Neural cell (in vitro differentiated cells): ENCODE measurements around the gene MRPS10. TPM values are rescaled to one million over a fixed set of nuclear protein-coding genes. Genes with fewer than 3 reads are reported as not detected.
"Not testable (repeated sequence)": the region's sequence is repeated elsewhere in the genome, so short reads cannot be mapped to it uniquely, and the experiment has no call there.

ENCODE experiments used
- H2AFZ ChIP-seq: fragments of 200-600, 300-800 bp; sonication (generic), shearing (Covaris generic); 2 replicates; pipeline ENCODE4 v1.6.0; 2014; ENCODE audit warnings: low read depth, mild to moderate bottlenecking, antibody characterized with exemption, low read length, moderate library complexity
- H3F3A ChIP-seq: fragments of 200-600 bp; shearing (Covaris generic); 2 replicates; pipeline ENCODE4 v1.6.1; 2016; ENCODE audit warnings: mild to moderate bottlenecking, moderate library complexity, mixed read lengths, antibody characterized with exemption, low read length; ENCODE audit not compliant: insufficient read depth, poor library complexity, severe bottlenecking
- H3K27ac ChIP-seq: fragments of 200-600, 300-800 bp; sonication (generic), shearing (Covaris generic); 2 replicates; pipeline ENCODE4 v1.5.1; 2014; ENCODE audit warnings: mild to moderate bottlenecking, low read length, moderate library complexity
- H3K27me3 ChIP-seq: fragments of 300-800, 200-600 bp; sonication (generic), shearing (Covaris generic); 2 replicates; pipeline ENCODE4 v1.6.0; 2014; ENCODE audit warnings: mild to moderate bottlenecking, low read depth, low read length, moderate library complexity; ENCODE audit not compliant: insufficient read depth
- H3K36me3 ChIP-seq: fragments of 300-800, 200-600 bp; sonication (generic), shearing (Covaris generic); 2 replicates; pipeline ENCODE4 v1.5.1; 2014; ENCODE audit warnings: mild to moderate bottlenecking, antibody characterized with exemption, low read length, moderate library complexity; ENCODE audit not compliant: insufficient read depth
- H3K4me2 ChIP-seq: fragments of 300-800, 200-600 bp; sonication (generic), shearing (Covaris generic); 2 replicates; pipeline ENCODE4 v1.6.0; 2014; ENCODE audit warnings: mild to moderate bottlenecking, low read length
- H3K4me3 ChIP-seq: fragments of 300-800, 200-600 bp; sonication (generic), shearing (Covaris generic); 2 replicates; pipeline ENCODE4 v1.5.1; 2014; ENCODE audit warnings: mild to moderate bottlenecking, low read length, moderate library complexity
- H3K79me2 ChIP-seq: fragments of 200-600 bp; shearing (Covaris generic); replicated peaks from 2 replicates; pipeline ENCODE4 v1.6.0; 2014; ENCODE audit warnings: mild to moderate bottlenecking, low read length, moderate library complexity; ENCODE audit not compliant: insufficient read depth
- H3K9ac ChIP-seq: fragments of 300-800, 200-600 bp; sonication (generic), shearing (Covaris generic); 2 replicates; pipeline ENCODE4 v1.6.1; 2016; ENCODE audit warnings: mild to moderate bottlenecking, low read length, mixed read lengths
- H3K9me2 ChIP-seq: fragments of 200-600 bp; shearing (Covaris generic); 2 replicates; pipeline ENCODE4 v1.6.1; 2016; ENCODE audit warnings: mild to moderate bottlenecking, low read length, mixed read lengths; ENCODE audit not compliant: insufficient read depth
- H3K9me3 ChIP-seq: fragments of 200-600, 300-800 bp; sonication (generic), shearing (Covaris generic); 2 replicates; pipeline ENCODE4 v1.6.1; 2016; ENCODE audit warnings: mild to moderate bottlenecking, mixed run types, low read length, moderate library complexity, mixed read lengths
- H4K20me1 ChIP-seq: fragments of 200-600 bp; shearing (Covaris generic); 2 replicates; pipeline ENCODE4 v1.6.1; 2016; ENCODE audit warnings: mild to moderate bottlenecking, mixed run types; ENCODE audit not compliant: insufficient read depth
- CTCF ChIP-seq: fragments of 450-650 bp; IDR thresholded peaks from 2 replicates; pipeline ENCODE4 v1.5.1; 2014; ENCODE audit warnings: antibody characterized with exemption, mild to moderate bottlenecking, moderate library complexity; ENCODE audit not compliant: poor library complexity, severe bottlenecking
- EP300 ChIP-seq: fragments of 450-650 bp; conservative IDR thresholded peaks from 2 replicates; pipeline ENCODE4 v1.6.1; 2014; ENCODE audit warnings: antibody characterized with exemption, mild to moderate bottlenecking, moderate library complexity; ENCODE audit not compliant: poor library complexity, severe bottlenecking
- EZH2 ChIP-seq: fragments of 200-600, 300-800 bp; shearing (Covaris generic), sonication (generic); IDR thresholded peaks from 2 replicates; pipeline ENCODE4 v1.6.1; 2014; ENCODE audit warnings: antibody characterized with exemption, low read length, borderline replicate concordance, mild to moderate bottlenecking; ENCODE audit not compliant: insufficient read depth, poor library complexity, severe bottlenecking
- MXI1 ChIP-seq: fragments of 450-650 bp; conservative IDR thresholded peaks from 2 replicates; pipeline ENCODE4 v1.6.1; 2014; ENCODE audit warnings: antibody characterized with exemption, mild to moderate bottlenecking; ENCODE audit not compliant: poor library complexity, severe bottlenecking
- POLR2AphosphoS5 ChIP-seq: IDR thresholded peaks from 2 replicates; pipeline ENCODE4 v1.6.1; 2012
- RAD21 ChIP-seq: fragments of 450-650 bp; conservative IDR thresholded peaks from 2 replicates; pipeline ENCODE4 v1.6.1; 2014; ENCODE audit warnings: antibody characterized with exemption, mild to moderate bottlenecking, moderate library complexity
- REST ChIP-seq: IDR thresholded peaks from 2 replicates; pipeline ENCODE4 v1.6.1; 2012; ENCODE audit warnings: borderline replicate concordance
- SMC3 ChIP-seq: fragments of 450-650 bp; conservative IDR thresholded peaks from 2 replicates; pipeline ENCODE4 v1.6.1; 2014; ENCODE audit warnings: antibody characterized with exemption, mild to moderate bottlenecking, moderate library complexity; ENCODE audit not compliant: poor library complexity
- TAF1 ChIP-seq: IDR thresholded peaks from 2 replicates; pipeline ENCODE4 v1.6.1; 2012; ENCODE audit warnings: low read depth
- polyA plus RNA-seq: library from polyadenylated mRNA; depleted of rRNA; stranded (reverse); fragments of >200 nt; gene quantifications from 2 replicates; pipeline ENCODE4 v1.2.3, GENCODE V29; 2014

Gene MRPS10
- polyA plus RNA-seq, 1 donor from 2014 or later: 37.4 TPM

GRCh38 chr6:42220807-42221206 is 3.1 kb upstream of the MRPS10 start:
- no peaks in the 10 kb centered on the region for H3K36me3 ChIP-seq
- H3K27ac ChIP-seq: no peak overlapping the region
- H4K20me1 ChIP-seq: no peaks in the 10 kb centered on the region
- H3K9ac ChIP-seq: no peak overlapping the region
- no peak overlapping the region for H2AFZ ChIP-seq
- no peak overlapping the region for H3K4me2 ChIP-seq
- no peaks in the 10 kb centered on the region for H3K9me2 ChIP-seq
- peaks cover 4% of the 10 kb centered on the region for H3F3A ChIP-seq
- no peak for TF ChIP-seq REST
- no peak for TF ChIP-seq EP300
- no peak for TF ChIP-seq SMC3
- no peak for TF ChIP-seq CTCF
- TF ChIP-seq MXI1: no peak
- TF ChIP-seq POLR2AphosphoS5: no peak
- no peak for TF ChIP-seq TAF1
- no peak for TF ChIP-seq RAD21
- no peak for TF ChIP-seq EZH2
- H3K79me2 ChIP-seq: peaks cover 10% of the 10 kb centered on the region
- no peaks in the 10 kb centered on the region for H3K9me3 ChIP-seq
- no peak overlapping the region for H3K4me3 ChIP-seq
- no peaks in the 10 kb centered on the region for H3K27me3 ChIP-seq

GRCh38 chr6:42217157-42217518 is 523 bp downstream of the MRPS10 start:
- Histone ChIP-seq H3K9me3 (no peaks in the 10 kb centered on the region), H2AFZ (peak overlapping the region; percentile 87), H3K79me2 (peaks cover 10% of the 10 kb centered on the region), H3K9me2 (no peaks in the 10 kb centered on the region), H3K27me3 (no peaks in the 10 kb centered on the region), H4K20me1 (no peaks in the 10 kb centered on the region), H3K27ac (peak overlapping the region; percentile 61), H3F3A (peaks cover 4% of the 10 kb centered on the region), H3K36me3 (no peaks in the 10 kb centered on the region), H3K4me3 (peak overlapping the region; percentile 89), H3K9ac (peak overlapping the region; percentile 73), H3K4me2 (peak overlapping the region; percentile 68)
- TF ChIP-seq RAD21 (no peak), TAF1 (no peak), EP300 (no peak), REST (no peak), MXI1 (no peak), EZH2 (no peak), POLR2AphosphoS5 (no peak), SMC3 (no peak)

- Histone ChIP-seq H3K4me3 (peak overlapping the region; percentile 89), H3K79me2 (peaks cover 10% of the 10 kb centered on the region), H3K4me2 (peak overlapping the region; percentile 68)
- H3K27ac ChIP-seq, H2AFZ ChIP-seq, H3K9me2 ChIP-seq, H3F3A ChIP-seq, H3K9ac ChIP-seq, H3K27me3 ChIP-seq, H3K9me3 ChIP-seq, H3K36me3 ChIP-seq, H4K20me1 ChIP-seq: not testable (repeated sequence)
Measured at GRCh38 chr6:42216495-42216894, 1.2 kb downstream of the MRPS10 start.
